ENCODE data around the gene LSM7.

The LSM7 gene

GRCh38 chr19:2365201-2365970, 37.0 kb upstream of the LSM7 start:
- no peak overlapping the region for H3K4me3 ChIP-seq (ENCODE audit: insufficient read length, low read depth)
- peaks cover 8% of the 10 kb centered on the region; the same call in 1 of the 2 replicates for H3K9me3 ChIP-seq (ENCODE audit: insufficient read depth, low read length)
- DNase-seq (ENCODE audit: low read depth, low spot score): no peak
- H3K4me1 ChIP-seq (ENCODE audit: insufficient read depth, insufficient read length): peaks cover 5% of the 10 kb centered on the region
- H3K27me3 ChIP-seq (ENCODE audit: insufficient read depth, insufficient read length): peaks cover 4% of the 10 kb centered on the region
- TF ChIP-seq ZNF274 (IDR thresholded peaks at IDR 0.05; ENCODE audit: low read depth, low read length) (no peak), YY1 (IDR thresholded peaks at IDR 0.05; ENCODE audit: insufficient read depth, insufficient read length) (no peak), SUZ12 (IDR thresholded peaks at IDR 0.05; ENCODE audit: extremely low read depth, insufficient read depth, insufficient read length) (no peak)
- H3K36me3 ChIP-seq (ENCODE audit: insufficient read depth, insufficient read length, low read length): no peaks in the 10 kb centered on the region
- H3K9ac ChIP-seq (ENCODE audit: insufficient read length, low read depth): no peak overlapping the region

- H3K9ac ChIP-seq (ENCODE audit: insufficient read length, low read depth): no peak overlapping the region
- no peaks in the 10 kb centered on the region for H3K36me3 ChIP-seq (ENCODE audit: insufficient read depth, insufficient read length, low read length)
- no peak overlapping the region for H3K4me3 ChIP-seq (ENCODE audit: insufficient read length, low read depth)
- no peak for DNase-seq (ENCODE audit: low read depth, low spot score)
- TF ChIP-seq ZNF274 (IDR thresholded peaks at IDR 0.05; ENCODE audit: low read depth, low read length): no peak
- TF ChIP-seq SUZ12 (IDR thresholded peaks at IDR 0.05; ENCODE audit: extremely low read depth, insufficient read depth, insufficient read length): no peak
- no peak for TF ChIP-seq YY1 (IDR thresholded peaks at IDR 0.05; ENCODE audit: insufficient read depth, insufficient read length)
- H3K27me3 ChIP-seq (ENCODE audit: insufficient read depth, insufficient read length): peaks cover 4% of the 10 kb centered on the region
- H3K4me1 ChIP-seq (ENCODE audit: insufficient read depth, insufficient read length): peaks cover 7% of the 10 kb centered on the region
- no peaks in the 10 kb centered on the region for H3K9me3 ChIP-seq (ENCODE audit: insufficient read depth, low read length)
Measured at GRCh38 chr19:2363419-2363818, 35.0 kb upstream of the LSM7 start.

- H3K9ac ChIP-seq (ENCODE audit: insufficient read length, low read depth): no peak overlapping the region
- no peak overlapping the region for H3K4me3 ChIP-seq (ENCODE audit: insufficient read length, low read depth)
- no peaks in the 10 kb centered on the region for H3K9me3 ChIP-seq (ENCODE audit: insufficient read depth, low read length)
- H3K4me1 ChIP-seq (ENCODE audit: insufficient read depth, insufficient read length): peaks cover 7% of the 10 kb centered on the region
- H3K36me3 ChIP-seq (ENCODE audit: insufficient read depth, insufficient read length, low read length): no peaks in the 10 kb centered on the region
- no peak for TF ChIP-seq ZNF274 (IDR thresholded peaks at IDR 0.05; ENCODE audit: low read depth, low read length)
- TF ChIP-seq SUZ12 (IDR thresholded peaks at IDR 0.05; ENCODE audit: extremely low read depth, insufficient read depth, insufficient read length): no peak
- TF ChIP-seq YY1 (IDR thresholded peaks at IDR 0.05; ENCODE audit: insufficient read depth, insufficient read length): no peak
- peaks cover 4% of the 10 kb centered on the region for H3K27me3 ChIP-seq (ENCODE audit: insufficient read depth, insufficient read length)
- DNase-seq (ENCODE audit: low read depth, low spot score): no peak
Measured at GRCh38 chr19:2362970-2363300, 34.5 kb upstream of the LSM7 start.

- no peak for DNase-seq (ENCODE audit: low read depth, low spot score)
- no peak overlapping the region for H3K9ac ChIP-seq (ENCODE audit: insufficient read length, low read depth)
- H3K4me3 ChIP-seq (ENCODE audit: insufficient read length, low read depth): no peak overlapping the region
- H3K27me3 ChIP-seq (ENCODE audit: insufficient read depth, insufficient read length): peaks cover 4% of the 10 kb centered on the region
- H3K4me1 ChIP-seq (ENCODE audit: insufficient read depth, insufficient read length): peaks cover 7% of the 10 kb centered on the region
- no peaks in the 10 kb centered on the region for H3K9me3 ChIP-seq (ENCODE audit: insufficient read depth, low read length)
- TF ChIP-seq YY1 (IDR thresholded peaks at IDR 0.05; ENCODE audit: insufficient read depth, insufficient read length): no peak
- TF ChIP-seq SUZ12 (IDR thresholded peaks at IDR 0.05; ENCODE audit: extremely low read depth, insufficient read depth, insufficient read length): no peak
- TF ChIP-seq ZNF274 (IDR thresholded peaks at IDR 0.05; ENCODE audit: low read depth, low read length): no peak
- no peaks in the 10 kb centered on the region for H3K36me3 ChIP-seq (ENCODE audit: insufficient read depth, insufficient read length, low read length)
Measured at GRCh38 chr19:2362046-2362969, 33.9 kb upstream of the LSM7 start.

- H3K9ac ChIP-seq (ENCODE audit: insufficient read length, low read depth): no peak overlapping the region
- H3K4me1 ChIP-seq (ENCODE audit: insufficient read depth, insufficient read length): peaks cover 7% of the 10 kb centered on the region
- H3K4me3 ChIP-seq (ENCODE audit: insufficient read length, low read depth): no peak overlapping the region
- no peaks in the 10 kb centered on the region for H3K9me3 ChIP-seq (ENCODE audit: insufficient read depth, low read length)
- H3K27me3 ChIP-seq (ENCODE audit: insufficient read depth, insufficient read length): peaks cover 4% of the 10 kb centered on the region
- no peaks in the 10 kb centered on the region for H3K36me3 ChIP-seq (ENCODE audit: insufficient read depth, insufficient read length, low read length)
- TF ChIP-seq SUZ12 (IDR thresholded peaks at IDR 0.05; ENCODE audit: extremely low read depth, insufficient read depth, insufficient read length) (no peak), ZNF274 (IDR thresholded peaks at IDR 0.05; ENCODE audit: low read depth, low read length) (no peak), YY1 (IDR thresholded peaks at IDR 0.05; ENCODE audit: insufficient read depth, insufficient read length) (no peak)
- no peak for DNase-seq (ENCODE audit: low read depth, low spot score)
Measured at GRCh38 chr19:2361246-2362045, 33.1 kb upstream of the LSM7 start.

GRCh38 chr19:2360833-2361232, 32.4 kb upstream of the LSM7 start:
- H3K36me3 ChIP-seq (ENCODE audit: insufficient read depth, insufficient read length, low read length): peaks cover 5% of the 10 kb centered on the region
- peaks cover 11% of the 10 kb centered on the region for H3K4me1 ChIP-seq (ENCODE audit: insufficient read depth, insufficient read length)
- peak overlapping the region; percentile 1 for H3K9ac ChIP-seq (ENCODE audit: insufficient read length, low read depth)
- peaks cover 4% of the 10 kb centered on the region for H3K27me3 ChIP-seq (ENCODE audit: insufficient read depth, insufficient read length)
- no peak overlapping the region for H3K4me3 ChIP-seq (ENCODE audit: insufficient read length, low read depth)
- DNase-seq (ENCODE audit: low read depth, low spot score): no peak
- H3K9me3 ChIP-seq (ENCODE audit: insufficient read depth, low read length): no peaks in the 10 kb centered on the region
- no peak for TF ChIP-seq YY1 (IDR thresholded peaks at IDR 0.05; ENCODE audit: insufficient read depth, insufficient read length)
- TF ChIP-seq SUZ12 (IDR thresholded peaks at IDR 0.05; ENCODE audit: extremely low read depth, insufficient read depth, insufficient read length): no peak
- TF ChIP-seq ZNF274 (IDR thresholded peaks at IDR 0.05; ENCODE audit: low read depth, low read length): no peak

Data from NT2/D1 (cell line).